Endothelial cell (in vitro differentiated cells): ENCODE data around the gene STT3B. TPM values are rescaled to one million over a fixed set of nuclear protein-coding genes. Genes with fewer than 3 reads are reported as not detected.

Experiments used
- DNase-seq: peaks from one replicate; pipeline ENCODE4 v3.0.0; 2021; ENCODE audit warnings: low spot score
- H3K27ac Mint-ChIP-seq: one replicate; pipeline ENCODE4 v1.8.0; 2021; ENCODE audit warnings: mixed read lengths, inconsistent platforms; ENCODE audit not compliant: unreplicated experiment
- H3K27me3 Mint-ChIP-seq: one replicate; pipeline ENCODE4 v1.8.0; 2021; ENCODE audit warnings: mild to moderate bottlenecking, moderate library complexity, mixed read lengths, inconsistent platforms; ENCODE audit not compliant: unreplicated experiment
- H3K36me3 Mint-ChIP-seq: one replicate; pipeline ENCODE4 v1.8.0; 2021; ENCODE audit warnings: mild to moderate bottlenecking, low read depth, mixed read lengths, inconsistent platforms; ENCODE audit not compliant: unreplicated experiment
- H3K4me1 Mint-ChIP-seq: one replicate; pipeline ENCODE4 v1.8.0; 2021; ENCODE audit warnings: mild to moderate bottlenecking, mixed read lengths, inconsistent platforms; ENCODE audit not compliant: unreplicated experiment
- H3K4me3 Mint-ChIP-seq: one replicate; pipeline ENCODE4 v1.8.0; 2021; ENCODE audit warnings: mild to moderate bottlenecking, mixed read lengths, inconsistent platforms; ENCODE audit not compliant: unreplicated experiment
- H3K9me3 Mint-ChIP-seq: one replicate; pipeline ENCODE4 v1.8.0; 2021; ENCODE audit warnings: mixed read lengths, inconsistent platforms; ENCODE audit not compliant: unreplicated experiment
- total RNA-seq: library from RNA; stranded (reverse); fragmentation: NEBNext Ultra II Directional; extraction: Animal tissue kit (Norgen Biotek cat#: 25700); gene quantifications from one replicate; pipeline ENCODE4 v1.2.1, GENCODE V29; 2021; ENCODE audit not compliant: unreplicated experiment
- TF ChIP-seq, protein P1 (sequence below): fragments of 200-600 bp; sonication (generic); IDR thresholded peaks from one replicate; pipeline ENCODE4 v1.5.0; 2021; ENCODE audit warnings: antibody characterized with exemption; ENCODE audit not compliant: unreplicated experiment

STT3B gene
- total RNA-seq, 1 donor from 2014 or later, result 103 TPM

DNA sequence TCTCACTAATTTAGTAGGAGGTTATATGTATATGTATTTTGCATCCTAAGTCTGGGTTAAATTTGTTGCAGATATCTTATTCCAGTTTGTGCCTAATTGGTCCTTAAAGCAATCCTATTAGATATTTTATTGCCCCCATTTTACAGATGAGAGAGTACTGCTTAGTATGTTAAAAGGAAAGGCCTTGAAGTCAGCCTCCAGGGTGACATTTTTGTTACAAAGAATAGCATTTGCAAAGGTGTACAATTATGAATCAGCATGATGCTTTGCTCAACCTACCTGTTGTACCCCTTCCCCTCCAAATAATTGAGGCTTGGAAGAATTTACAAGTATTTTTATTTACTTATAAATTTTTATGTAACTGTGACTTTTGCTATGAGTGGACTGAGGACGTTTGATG is 14.0 kb downstream of the STT3B start:
- TF ChIP-seq, protein P1, sequence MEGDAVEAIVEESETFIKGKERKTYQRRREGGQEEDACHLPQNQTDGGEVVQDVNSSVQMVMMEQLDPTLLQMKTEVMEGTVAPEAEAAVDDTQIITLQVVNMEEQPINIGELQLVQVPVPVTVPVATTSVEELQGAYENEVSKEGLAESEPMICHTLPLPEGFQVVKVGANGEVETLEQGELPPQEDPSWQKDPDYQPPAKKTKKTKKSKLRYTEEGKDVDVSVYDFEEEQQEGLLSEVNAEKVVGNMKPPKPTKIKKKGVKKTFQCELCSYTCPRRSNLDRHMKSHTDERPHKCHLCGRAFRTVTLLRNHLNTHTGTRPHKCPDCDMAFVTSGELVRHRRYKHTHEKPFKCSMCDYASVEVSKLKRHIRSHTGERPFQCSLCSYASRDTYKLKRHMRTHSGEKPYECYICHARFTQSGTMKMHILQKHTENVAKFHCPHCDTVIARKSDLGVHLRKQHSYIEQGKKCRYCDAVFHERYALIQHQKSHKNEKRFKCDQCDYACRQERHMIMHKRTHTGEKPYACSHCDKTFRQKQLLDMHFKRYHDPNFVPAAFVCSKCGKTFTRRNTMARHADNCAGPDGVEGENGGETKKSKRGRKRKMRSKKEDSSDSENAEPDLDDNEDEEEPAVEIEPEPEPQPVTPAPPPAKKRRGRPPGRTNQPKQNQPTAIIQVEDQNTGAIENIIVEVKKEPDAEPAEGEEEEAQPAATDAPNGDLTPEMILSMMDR, result no peak
- no peak overlapping the region for H3K27ac Mint-ChIP-seq
- no peak for DNase-seq
- H3K4me3 Mint-ChIP-seq, result no peak overlapping the region
- peaks cover 5% of the 10 kb centered on the region for H3K4me1 Mint-ChIP-seq
- no peaks in the 10 kb centered on the region for H3K9me3 Mint-ChIP-seq
- no peaks in the 10 kb centered on the region for H3K36me3 Mint-ChIP-seq
- no peaks in the 10 kb centered on the region for H3K27me3 Mint-ChIP-seq

DNA sequence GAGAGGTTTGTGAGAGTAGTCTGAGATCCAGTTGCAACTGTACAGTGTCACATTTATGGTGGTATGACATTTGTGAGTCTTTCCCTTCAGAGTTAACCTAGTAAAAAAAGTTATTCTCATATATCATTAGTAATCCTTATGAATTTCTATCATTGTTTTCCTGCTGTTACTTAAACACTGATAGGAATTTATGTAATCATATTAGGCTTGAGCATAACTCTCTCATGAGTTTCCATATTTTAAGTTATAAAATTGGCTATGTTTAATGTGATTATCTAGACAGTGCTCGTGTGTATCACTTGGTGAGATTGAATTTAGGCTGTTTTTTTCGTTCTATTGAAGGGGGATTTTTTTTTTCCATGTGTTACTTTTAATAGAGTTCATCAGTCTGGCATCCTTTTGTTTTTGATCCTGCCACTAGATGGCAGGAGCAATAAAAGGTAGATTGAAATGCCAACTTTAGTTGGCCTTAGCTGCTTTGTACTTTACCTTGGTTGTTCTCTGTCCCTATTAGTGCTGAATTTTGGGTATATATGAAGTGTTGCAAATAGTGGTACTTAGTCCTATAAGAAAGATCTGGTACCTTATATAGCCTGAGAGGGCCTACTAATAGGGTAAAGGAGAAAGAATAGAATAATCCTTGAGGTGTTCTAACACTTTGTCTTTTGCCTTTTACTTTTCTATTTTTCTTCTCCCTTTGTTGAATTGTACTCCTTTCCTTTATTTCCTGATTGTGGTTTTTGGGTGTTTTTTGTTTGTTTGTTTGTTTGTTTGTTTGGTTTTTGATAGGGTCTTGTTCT is 17.9 kb downstream of the STT3B start:
- no peak for DNase-seq
- Mint-ChIP-seq H3K36me3 (no peaks in the 10 kb centered on the region), H3K4me1 (peaks cover 8% of the 10 kb centered on the region), H3K4me3 (no peak overlapping the region), H3K27me3 (no peaks in the 10 kb centered on the region), H3K27ac (no peak overlapping the region), H3K9me3 (no peaks in the 10 kb centered on the region)
- TF ChIP-seq, protein P1, result peak; percentile 71

DNA sequence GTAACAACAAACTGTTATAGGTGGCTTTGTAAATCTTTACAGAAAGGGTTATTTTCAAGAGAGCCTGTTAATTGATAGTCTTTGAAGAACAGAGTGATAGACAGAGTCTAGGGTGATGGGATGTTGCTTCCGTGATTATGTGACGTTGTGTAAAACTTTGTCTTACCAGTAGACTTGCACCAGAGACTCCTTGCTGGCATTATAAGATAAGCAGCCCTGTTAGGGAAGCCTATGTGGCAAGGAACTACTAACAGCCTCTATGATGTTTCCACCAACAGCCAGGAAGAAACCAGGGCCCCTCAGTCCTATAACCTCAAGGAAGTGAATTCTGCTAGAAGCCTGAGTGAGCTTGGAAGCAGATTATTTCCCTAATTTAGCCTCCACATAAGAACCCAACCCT is 18.9 kb downstream of the STT3B start:
- H3K4me3 Mint-ChIP-seq, result no peak overlapping the region
- H3K9me3 Mint-ChIP-seq, result no peaks in the 10 kb centered on the region
- H3K36me3 Mint-ChIP-seq, result no peaks in the 10 kb centered on the region
- H3K27me3 Mint-ChIP-seq, result no peaks in the 10 kb centered on the region
- TF ChIP-seq, protein P1, result no peak
- peaks cover 8% of the 10 kb centered on the region for H3K4me1 Mint-ChIP-seq
- DNase-seq, result no peak
- H3K27ac Mint-ChIP-seq, result no peak overlapping the region

DNA sequence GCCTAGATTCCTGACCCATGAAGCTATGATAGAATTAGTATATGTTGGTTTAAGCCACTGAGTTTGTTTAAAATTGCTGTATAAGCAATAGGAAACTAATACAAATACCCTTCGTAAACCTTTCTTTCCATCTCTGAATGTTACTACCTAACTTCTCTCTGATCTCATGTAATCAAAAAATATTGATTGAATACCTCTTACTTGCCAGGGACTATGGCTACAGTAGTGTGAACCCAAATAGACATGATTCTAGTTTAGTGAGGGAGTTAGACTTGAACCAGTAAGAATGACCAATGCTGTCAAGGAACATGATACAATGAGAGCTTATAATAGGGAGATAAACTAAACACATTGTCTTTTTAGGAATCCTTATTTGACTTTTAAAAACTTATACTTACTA is 19.4 kb downstream of the STT3B start:
- DNase-seq, result no peak
- H3K27me3 Mint-ChIP-seq, result no peaks in the 10 kb centered on the region
- TF ChIP-seq, protein P1, result no peak
- no peak overlapping the region for H3K27ac Mint-ChIP-seq
- H3K4me1 Mint-ChIP-seq, result peaks cover 8% of the 10 kb centered on the region
- no peak overlapping the region for H3K4me3 Mint-ChIP-seq
- no peaks in the 10 kb centered on the region for H3K9me3 Mint-ChIP-seq
- no peaks in the 10 kb centered on the region for H3K36me3 Mint-ChIP-seq

DNA sequence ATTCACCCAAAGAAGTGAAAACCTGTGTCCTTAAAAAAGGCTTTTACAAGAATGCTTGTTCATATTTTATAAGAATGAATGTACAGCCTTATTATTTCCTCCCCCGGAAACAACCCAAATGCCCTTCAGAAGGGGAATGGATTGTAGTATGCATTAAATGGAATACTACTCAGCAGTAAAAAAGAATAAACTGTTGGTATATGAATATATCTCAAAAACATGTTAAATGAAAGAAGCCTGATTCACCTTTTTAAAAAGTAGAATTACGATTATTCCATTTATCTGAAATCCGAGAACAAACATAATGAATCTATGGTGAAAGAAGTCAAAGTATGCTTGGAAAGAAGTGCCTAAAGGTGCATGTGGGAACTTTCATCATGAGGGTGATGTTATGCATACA is 20.5 kb downstream of the STT3B start:
- H3K27me3 Mint-ChIP-seq, result no peaks in the 10 kb centered on the region

More for the DNA sequence above, 20.5 kb downstream of the STT3B start:
- Mint-ChIP-seq H3K4me1 (peaks cover 8% of the 10 kb centered on the region), H3K36me3 (no peaks in the 10 kb centered on the region), H3K4me3 (no peak overlapping the region), H3K9me3 (no peaks in the 10 kb centered on the region), H3K27ac (no peak overlapping the region)
- DNase-seq, result no peak
- TF ChIP-seq, protein P1, result no peak
